Endometrial microvascular endothelial cells (primary cell): ENCODE measurements around the gene TTC28. TPM values are rescaled to one million over a fixed set of nuclear protein-coding genes. Genes with fewer than 3 reads are reported as not detected.
"Not testable (repeated sequence)": the region's sequence is repeated elsewhere in the genome, so short reads cannot be mapped to it uniquely, and the experiment has no call there.

Experiments
- in situ Hi-C: cut with HindIII; loops from 2 replicates; pipeline ENCODE4 v1.10.0; 2017; ENCODE audit warnings: low sequenced_read_pairs, low pct_unique_long_range_greater_than_20kb; ENCODE audit errors: inconsistent ontology term
- total RNA-seq: library from RNA; depleted of rRNA; stranded (reverse); fragments of >200 nt; gene quantifications from one replicate; pipeline ENCODE4 v1.2.3, GENCODE V29; 2015; ENCODE audit errors: inconsistent ontology term

The TTC28 gene
- total RNA-seq, 1 donor from 2014 or later: 8.2 TPM

DNA sequence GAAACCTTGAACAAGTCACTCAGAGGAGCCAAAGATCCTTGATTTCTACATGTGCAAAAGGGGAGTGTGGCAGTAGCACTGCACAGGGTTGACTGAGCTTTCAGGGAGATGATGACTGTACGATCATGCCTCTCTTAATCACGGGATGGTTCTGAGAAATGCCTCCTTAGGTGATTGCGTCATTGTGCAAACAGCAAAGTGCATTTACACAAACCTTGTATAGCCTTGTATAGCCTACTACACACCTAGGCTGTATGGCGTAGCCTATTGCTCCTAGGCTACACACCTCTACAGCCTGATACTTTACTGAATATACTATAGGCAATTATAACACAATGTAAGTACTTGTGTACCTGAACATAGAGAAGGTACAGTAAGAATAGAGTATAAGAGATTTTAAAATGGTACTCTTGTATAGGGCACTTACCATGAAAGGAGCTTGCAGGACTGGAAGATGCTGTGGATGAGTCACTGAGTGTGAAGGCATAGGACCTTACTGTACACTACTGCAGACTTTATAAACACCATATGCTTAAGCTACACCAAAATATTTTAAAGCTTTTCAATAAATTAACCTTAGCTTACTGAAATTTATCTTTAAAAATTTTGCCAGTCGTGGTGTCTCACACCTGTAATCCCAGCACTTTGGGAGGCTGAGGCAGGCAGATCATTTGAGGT is 1.3 kb upstream of the TTC28 start:
- in situ Hi-C loops: not testable (repeated sequence)

DNA sequence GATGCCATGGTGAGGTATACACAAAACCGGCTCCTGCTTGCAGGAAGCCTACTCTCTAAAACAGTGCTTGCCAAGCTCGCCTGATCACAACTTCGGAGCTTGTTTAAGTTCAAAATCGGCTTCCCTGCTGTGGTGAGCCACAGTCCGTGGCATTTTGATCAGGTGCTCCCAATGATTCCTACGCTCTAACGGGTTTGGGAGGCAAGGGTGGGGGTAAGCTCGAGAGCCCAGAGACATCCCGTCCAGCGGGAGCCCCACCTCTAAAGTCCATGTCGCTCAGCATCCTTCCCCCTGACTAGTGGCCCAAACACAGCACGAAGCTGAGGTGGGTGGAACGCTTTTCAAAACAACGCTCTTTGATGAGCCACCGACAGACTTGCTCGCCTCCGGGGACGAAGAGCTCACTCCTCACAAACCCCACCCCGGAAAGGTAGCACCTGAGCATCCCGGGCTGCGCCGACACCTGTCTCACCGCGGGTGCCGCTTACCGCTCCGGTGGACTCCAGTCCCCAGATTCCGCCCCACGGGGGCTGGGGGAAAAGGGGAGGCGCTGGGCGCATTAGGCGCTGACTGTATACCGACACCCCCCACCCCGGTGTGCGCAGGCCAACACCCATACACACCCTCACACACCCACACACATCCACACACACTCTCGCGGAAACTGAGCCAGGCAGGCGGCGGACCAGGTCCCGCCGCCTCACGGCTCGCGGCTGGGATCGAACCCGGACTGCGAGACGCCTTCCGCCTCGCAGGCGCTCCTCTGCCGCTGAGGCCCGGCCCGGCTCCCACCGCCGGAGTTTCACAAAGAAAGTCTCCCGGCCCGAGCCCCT is 646 bp downstream of the TTC28 start:
- in situ Hi-C loops: not testable (repeated sequence)

DNA sequence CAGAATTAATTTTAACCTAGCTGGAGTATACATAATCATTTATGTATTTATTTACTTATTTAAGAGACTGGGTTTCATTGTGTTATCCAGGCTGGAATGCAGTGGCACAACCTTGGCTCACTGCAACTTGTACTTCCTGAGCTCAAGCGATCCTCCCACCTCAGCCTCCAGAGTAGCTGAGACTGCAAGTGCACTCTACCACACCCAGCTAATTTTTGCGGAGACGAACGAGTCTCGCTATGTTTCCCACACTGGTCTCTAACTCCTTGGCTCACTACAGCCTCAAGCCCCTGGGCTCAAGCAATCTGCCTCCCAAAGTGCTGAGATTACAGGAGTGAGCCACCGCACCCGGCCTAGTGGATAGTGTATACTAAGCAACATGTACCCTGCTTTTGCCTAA is 1.5 kb downstream of the TTC28 start:
- in situ Hi-C loops: not testable (repeated sequence)

DNA sequence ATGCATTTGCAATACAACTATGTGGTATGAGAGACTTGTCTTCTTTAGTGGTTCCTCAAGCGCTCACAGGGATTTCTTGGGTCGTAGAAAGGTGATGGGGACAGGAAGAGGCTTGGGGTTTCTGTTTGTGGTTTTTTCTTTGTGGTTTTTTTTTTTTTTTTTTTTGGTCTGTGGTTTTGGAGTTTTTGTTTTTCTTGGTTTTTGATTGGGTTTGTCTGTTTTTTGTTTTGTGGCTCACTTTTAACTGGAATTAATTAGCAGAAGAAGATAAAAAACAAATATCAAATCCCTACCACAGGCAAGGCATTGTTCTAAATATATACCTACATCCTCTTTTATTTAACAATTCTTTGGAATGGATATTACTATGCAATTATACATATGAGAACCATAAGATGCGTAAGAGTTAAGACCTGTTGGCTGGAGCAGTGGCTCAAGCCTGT is 5.5 kb downstream of the TTC28 start:
- in situ Hi-C loops: no loop called here

DNA sequence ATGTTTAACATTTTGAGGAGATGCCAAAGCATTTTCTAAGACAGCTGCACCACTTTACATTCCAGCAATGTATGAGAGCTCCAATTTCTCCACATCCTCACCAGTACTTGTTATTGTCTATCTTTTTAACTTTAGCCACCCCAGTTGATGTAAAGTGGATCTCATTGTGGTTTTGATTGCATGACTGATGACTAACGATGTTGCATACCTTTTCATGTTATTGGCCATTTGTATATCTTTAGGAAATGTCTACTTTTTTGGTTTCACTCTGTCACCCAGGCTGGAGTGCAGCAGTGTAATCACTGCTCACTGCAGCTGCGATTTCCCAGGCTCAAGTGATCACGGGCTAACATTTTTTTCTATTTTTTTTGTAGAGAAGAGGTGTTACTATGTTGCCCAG is 8.9 kb downstream of the TTC28 start:
- in situ Hi-C loops: no loop called here

DNA sequence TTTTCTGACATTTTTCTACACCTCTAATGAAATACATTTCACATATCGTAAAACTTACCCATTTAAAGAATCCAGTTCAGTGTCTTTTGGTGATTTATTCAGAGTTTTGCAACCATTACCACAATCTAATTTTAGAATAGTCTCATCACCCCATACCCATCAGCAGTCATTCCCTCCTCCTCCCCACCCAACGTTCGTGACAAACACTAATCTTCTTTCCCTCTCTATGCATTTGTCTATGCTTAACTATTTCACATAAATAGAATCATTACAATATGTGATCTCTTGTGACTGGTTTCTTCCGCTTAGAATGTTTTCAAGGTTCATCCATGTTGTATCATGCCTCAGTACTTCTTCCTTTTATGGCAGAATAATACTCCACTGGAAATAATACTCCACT is 9.5 kb downstream of the TTC28 start:
- in situ Hi-C loops: no loop called here

DNA sequence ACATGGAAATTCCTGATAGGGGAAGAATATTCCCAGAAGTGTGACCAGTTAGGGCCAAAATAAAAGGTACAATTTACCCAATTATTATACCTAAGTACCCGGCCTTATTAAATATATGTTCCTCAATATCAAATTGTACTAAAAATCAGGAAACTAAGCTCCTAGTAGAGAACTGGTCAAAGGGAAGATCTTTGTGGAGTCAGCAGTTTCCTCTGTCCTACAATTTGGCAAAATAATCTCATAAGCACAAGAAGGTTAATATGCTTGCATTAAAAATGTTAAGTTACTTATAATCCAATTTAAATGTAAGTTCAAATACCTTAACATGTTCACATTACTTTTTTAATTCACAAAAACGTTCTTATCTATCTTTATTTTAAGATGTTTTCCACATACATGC is 10.3 kb downstream of the TTC28 start:
- in situ Hi-C loops: no loop called here

DNA sequence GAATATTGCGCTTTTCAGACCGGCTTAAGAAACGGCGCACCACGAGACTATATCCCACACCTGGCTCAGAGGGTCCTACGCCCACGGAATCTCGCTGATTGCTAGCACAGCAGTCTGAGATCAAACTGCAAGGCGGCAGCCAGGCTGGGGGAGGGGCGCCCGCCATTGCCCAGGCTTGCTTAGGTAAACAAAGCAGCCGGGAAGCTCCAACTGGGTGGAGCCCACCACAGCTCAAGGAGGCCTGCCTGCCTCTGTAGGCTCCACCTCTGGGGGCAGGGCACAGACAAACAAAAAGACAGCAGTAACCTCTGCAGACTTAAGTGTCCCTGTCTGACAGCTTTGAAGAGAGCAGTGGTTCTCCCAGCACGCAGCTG is 16.1 kb downstream of the TTC28 start:
- in situ Hi-C loops: not testable (repeated sequence)

DNA sequence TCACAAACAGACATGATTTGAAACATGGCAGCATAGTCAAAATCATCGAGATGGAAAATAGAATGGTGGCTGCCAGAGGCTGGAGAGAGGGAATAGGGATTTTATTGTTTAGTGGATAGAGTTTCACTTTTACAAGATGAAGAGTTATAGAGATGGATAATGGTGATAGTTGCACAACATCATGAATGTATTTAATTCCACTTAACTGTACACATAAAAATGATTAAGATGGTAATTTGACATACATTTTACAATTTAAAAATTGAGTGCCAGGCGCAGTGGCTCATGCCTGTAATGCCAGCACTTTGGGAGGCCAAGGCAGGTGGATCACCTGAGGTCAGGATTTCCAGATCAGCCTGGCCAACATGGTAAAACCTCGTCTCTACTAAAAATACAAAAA is 21.2 kb downstream of the TTC28 start:
- in situ Hi-C loops: no loop called here

DNA sequence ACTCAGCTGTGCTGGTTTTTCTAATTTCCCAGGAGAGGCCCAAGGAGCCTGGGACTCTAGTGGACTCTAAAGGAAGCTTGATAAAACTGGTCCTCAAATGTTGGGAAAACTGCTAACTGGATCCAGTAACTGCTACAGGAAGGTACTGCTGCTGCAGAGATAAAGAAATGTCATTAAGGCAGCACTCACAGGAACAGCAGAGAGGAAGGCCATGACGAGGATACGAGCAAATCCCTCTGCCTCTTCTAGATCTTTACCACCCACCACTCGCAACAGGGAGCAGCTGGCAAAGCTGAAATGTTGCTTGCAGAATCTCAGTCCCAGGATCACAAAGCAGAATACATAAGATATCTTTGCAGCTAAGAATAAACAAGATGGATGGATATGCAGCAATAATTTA is 23.5 kb downstream of the TTC28 start:
- in situ Hi-C loops: no loop called here

DNA sequence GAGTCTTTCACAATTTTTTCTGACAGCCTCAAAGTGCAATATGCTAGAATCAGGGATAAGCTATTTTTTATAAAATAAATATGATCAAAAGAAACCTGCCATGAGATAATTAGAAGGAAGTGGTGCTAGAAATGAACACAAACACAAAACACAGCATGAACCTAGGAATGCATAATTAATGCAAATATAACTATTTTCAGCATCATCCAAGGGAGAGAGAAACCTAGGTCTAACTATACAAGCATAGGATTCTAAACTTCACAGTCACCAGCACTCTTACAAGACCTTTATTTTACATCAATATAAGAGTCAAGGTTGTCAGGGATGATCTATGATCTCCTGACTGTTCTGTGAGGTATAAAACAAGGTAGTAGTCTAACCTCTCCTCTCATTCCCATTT is 29.2 kb downstream of the TTC28 start:
- in situ Hi-C loops: no loop called here

DNA sequence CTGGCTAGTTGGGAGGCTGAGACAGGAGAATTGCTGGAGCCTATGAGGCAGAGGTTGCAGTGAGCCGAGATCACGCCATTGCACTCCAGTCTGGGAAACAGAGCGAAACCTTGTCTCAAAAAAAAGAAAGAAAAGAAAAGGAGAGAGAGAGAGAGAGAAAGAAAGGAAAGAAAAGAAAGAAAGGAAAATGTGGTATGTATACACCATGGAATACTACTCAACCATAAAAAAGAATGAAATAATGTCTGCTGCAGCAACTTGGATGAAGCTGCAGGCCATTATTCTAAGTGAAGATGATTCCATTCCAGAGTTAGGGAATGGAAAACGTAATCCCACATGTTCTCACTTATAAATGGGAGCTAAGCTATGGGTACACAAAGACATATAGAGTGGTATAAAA is 30.8 kb downstream of the TTC28 start:
- in situ Hi-C loops: no loop called here

DNA sequence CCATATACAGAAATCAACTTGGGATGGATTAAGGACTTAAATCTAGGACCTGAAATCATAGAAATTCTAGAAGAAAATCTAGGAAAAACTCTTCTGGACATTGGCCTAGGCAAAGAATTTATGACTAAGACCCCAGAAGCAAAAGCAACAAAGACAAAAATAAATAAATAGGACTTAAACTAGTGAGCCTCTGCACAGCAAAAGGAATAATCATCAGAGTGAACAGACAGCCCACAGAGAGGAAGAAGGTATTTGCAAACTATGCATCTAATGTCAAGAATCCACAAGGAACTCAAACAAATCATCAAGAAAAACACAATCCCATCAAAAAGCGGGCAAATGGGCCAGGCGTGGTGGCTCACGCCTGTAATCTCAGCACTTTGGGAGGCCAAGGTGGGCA is 32.4 kb downstream of the TTC28 start:
- in situ Hi-C loops: no loop called here

DNA sequence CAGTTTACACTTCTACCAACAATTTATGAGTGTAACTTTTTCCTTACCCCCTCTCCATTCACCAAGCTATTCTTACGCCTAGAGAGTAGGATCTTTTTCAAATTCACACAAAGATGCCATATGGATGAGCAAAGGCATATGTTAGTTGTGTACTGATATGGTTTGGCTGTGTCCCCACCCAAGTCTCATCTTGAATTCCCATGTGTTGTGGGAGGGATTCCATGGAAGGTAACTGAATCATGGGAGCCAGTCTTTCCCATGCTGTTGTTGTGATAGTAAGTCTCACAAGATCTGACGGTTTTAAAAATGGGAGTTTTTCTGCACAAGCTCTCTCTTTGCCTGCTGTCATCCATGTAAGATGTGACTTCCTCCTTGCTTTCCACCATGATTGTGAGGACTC is 40.3 kb downstream of the TTC28 start:
- in situ Hi-C loops: no loop called here

DNA sequence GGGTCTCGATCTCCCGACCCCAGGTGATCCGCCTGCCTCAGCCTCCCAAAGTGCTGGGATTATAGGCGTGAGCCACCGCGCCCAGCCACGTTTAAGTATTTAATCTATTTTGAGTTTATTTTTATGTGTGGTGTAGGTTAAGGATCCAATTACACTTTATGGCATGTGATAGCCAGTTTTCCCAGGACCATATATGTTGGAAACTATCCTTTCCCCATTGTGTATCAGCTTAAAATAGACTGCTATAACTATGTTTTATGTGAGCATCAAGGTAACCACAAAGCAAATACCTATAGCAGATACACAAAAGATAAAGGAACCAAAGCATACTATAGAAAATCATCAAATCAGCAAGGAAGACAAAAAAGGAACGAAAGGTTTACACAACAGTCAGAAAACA is 42.4 kb downstream of the TTC28 start:
- in situ Hi-C loops: no loop called here

DNA sequence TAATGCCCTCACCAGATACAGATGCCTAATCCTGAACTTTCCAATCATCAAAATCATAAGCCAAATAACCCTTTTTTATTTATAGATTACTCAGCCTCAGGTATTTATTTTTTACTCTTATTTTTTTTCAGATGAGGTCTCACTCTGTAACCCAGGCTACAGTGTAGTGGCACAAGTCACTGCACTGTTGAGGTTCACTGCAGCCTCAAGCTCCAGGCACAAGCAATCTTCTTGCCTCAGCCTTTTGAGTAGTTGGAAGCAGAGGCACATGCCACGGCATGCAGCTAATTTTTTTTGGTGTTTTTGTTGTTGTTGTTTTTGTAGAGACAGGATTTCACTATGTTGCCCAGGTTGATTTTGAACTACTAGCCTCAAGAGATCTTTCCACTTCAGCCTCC is 49.5 kb downstream of the TTC28 start:
- in situ Hi-C loops: no loop called here

DNA sequence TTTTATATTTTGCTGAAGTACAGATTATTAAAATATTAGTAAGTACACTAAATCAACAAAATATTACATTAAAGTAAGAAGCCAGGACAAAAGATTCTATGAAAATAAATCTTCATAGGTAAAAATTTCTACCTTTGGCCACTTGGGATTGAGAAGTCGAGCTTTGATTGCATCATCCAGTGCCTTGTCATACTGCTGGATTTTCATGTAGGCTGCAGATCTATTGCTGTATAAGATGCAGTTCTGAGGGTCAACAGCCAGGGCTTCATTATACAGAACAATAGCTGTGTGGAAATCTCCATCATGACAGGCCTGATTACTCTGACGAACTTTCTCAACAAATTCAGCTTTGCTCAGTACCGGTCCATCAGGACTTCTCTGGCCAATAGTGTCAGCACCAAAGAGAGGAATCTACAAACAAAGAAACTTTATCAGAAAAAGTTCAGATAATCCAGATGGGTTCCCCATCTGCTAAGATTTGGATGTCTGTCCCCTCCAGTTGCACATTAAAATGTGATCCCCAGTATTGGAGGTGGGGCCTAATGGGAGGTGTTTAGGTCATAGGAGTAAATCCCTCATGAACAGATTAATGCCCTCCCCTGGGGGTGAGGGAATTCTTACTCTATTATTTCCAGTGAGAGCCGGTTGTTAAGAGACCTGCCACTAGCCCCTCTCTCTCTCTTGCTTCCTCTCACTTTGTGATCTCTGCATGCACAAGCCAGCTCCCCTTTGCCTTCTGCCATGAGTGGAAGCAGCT is 50.0 kb downstream of the TTC28 start:
- in situ Hi-C loops: no loop called here

DNA sequence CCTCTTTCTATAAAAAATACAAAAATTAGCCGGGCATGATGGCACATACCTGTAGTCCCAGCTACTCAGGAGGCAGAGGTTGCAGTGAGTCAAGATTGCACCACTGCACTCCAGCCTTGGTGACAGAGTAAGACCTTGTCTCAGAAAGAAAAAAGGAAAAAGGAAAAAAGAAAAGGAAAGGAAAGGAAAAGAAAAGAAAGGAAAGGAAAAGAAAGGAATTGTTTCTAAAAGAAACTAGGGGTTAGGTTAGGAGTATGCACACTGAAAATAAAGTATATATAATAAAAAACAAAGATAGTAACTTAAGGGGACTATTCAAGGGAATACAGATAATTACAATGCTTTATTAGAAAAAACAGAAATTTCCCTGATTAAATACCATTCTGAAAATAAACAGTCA is 50.9 kb downstream of the TTC28 start:
- in situ Hi-C loops: no loop called here

DNA sequence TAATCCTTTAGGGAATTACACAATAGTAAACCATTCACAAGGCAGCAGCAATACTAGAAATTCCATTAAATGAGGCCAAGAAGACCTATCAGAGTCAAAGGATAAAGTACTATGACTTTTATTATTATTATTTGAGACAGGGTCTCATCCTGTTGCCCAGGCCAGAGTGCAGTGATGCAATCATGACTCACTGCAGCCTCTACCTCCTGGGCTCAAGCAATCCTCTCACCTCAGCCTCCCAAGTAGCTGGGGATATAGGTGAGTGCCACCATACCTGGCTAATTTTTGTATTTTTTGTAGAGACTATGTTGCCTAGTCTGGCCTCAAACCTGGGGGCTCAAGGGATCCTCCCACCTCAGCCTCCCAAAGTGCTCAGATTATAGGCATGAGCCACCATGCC is 51.8 kb downstream of the TTC28 start:
- in situ Hi-C loops: no loop called here
